Activated naive CD8-positive, alpha-beta T cell treated with anti-CD3 and anti-CD28 coated beads, Interleukin-2, amount 50 U/mL, for 24 hours (primary cell): Measurements from ENCODE around the gene PCNT.
"Not testable (repeated sequence)": the region's sequence is repeated elsewhere in the genome, so short reads cannot be mapped to it uniquely, and the experiment has no call there.

Experiments
- ATAC-seq: fragments of 150-1000 bp; cut with Tn5 transposase; one replicate; pipeline ENCODE4 v1.10.0; 2021
- DNase-seq: peaks from one replicate; pipeline ENCODE4 v3.0.0; 2021
- H3K27ac Mint-ChIP-seq: one replicate; pipeline ENCODE4 v1.8.0; 2021; ENCODE audit warnings: mild to moderate bottlenecking, mixed read lengths
- H3K27me3 Mint-ChIP-seq: one replicate; pipeline ENCODE4 v1.8.0; 2021; ENCODE audit warnings: mixed read lengths
- H3K36me3 Mint-ChIP-seq: one replicate; pipeline ENCODE4 v1.8.0; 2021; ENCODE audit warnings: low read depth, mixed read lengths
- H3K4me1 Mint-ChIP-seq: one replicate; pipeline ENCODE4 v1.8.0; 2021; ENCODE audit warnings: mixed read lengths
- H3K4me3 Mint-ChIP-seq: one replicate; pipeline ENCODE4 v1.8.0; 2021; ENCODE audit warnings: mild to moderate bottlenecking, moderate library complexity, mixed read lengths
- H3K9me3 Mint-ChIP-seq: one replicate; pipeline ENCODE4 v1.8.0; 2021; ENCODE audit warnings: mixed read lengths

Gene PCNT

GRCh38 chr21:46448855-46449254 lies 124.9 kb downstream of the PCNT start:
- H3K4me1 Mint-ChIP-seq, H3K27me3 Mint-ChIP-seq, ATAC-seq, H3K27ac Mint-ChIP-seq, DNase-seq, H3K4me3 Mint-ChIP-seq: not testable (repeated sequence)
- Mint-ChIP-seq H3K9me3 (peaks cover 15% of the 10 kb centered on the region), H3K36me3 (peaks cover 45% of the 10 kb centered on the region)

- no peaks in the 10 kb centered on the region for H3K27me3 Mint-ChIP-seq
- no peak overlapping the region for H3K27ac Mint-ChIP-seq
These were observed 128.8 kb downstream of the PCNT start for GRCh38 chr21:46452710-46453109.

GRCh38 chr21:46454142-46454541 lies 130.2 kb downstream of the PCNT start:
- no peak overlapping the region for H3K27ac Mint-ChIP-seq

More at GRCh38 chr21:46452710-46453109, 128.8 kb downstream of the PCNT start:
- no peak for DNase-seq
- H3K4me1 Mint-ChIP-seq: peaks cover 30% of the 10 kb centered on the region
- H3K9me3 Mint-ChIP-seq: peaks cover 12% of the 10 kb centered on the region
- no peak overlapping the region for H3K4me3 Mint-ChIP-seq
- H3K36me3 Mint-ChIP-seq: peaks cover 54% of the 10 kb centered on the region
- ATAC-seq: no peak

GRCh38 chr21:46454634-46455390 lies 130.9 kb downstream of the PCNT start:
- ATAC-seq (no peak), DNase-seq (no peak)
- Mint-ChIP-seq H3K27me3 (no peaks in the 10 kb centered on the region), H3K27ac (no peak overlapping the region), H3K36me3 (peaks cover 40% of the 10 kb centered on the region), H3K4me3 (no peak overlapping the region), H3K4me1 (peaks cover 33% of the 10 kb centered on the region), H3K9me3 (peaks cover 3% of the 10 kb centered on the region)

More at GRCh38 chr21:46454142-46454541, 130.2 kb downstream of the PCNT start:
- ATAC-seq (no peak), DNase-seq (no peak)
- peaks cover 31% of the 10 kb centered on the region for H3K4me1 Mint-ChIP-seq
- peaks cover 45% of the 10 kb centered on the region for H3K36me3 Mint-ChIP-seq
- H3K4me3 Mint-ChIP-seq: no peak overlapping the region
- peaks cover 7% of the 10 kb centered on the region for H3K9me3 Mint-ChIP-seq
- no peaks in the 10 kb centered on the region for H3K27me3 Mint-ChIP-seq

GRCh38 chr21:46455575-46456385 lies 131.8 kb downstream of the PCNT start:
- Mint-ChIP-seq H3K27ac (no peak overlapping the region), H3K4me1 (peaks cover 40% of the 10 kb centered on the region), H3K4me3 (peak overlapping the region; percentile 84), H3K36me3 (peaks cover 31% of the 10 kb centered on the region), H3K9me3 (no peaks in the 10 kb centered on the region), H3K27me3 (no peaks in the 10 kb centered on the region)
- DNase-seq (no peak), ATAC-seq (no peak)

GRCh38 chr21:46456750-46457149 lies 132.8 kb downstream of the PCNT start:
- ATAC-seq (no peak), DNase-seq (no peak)
- Mint-ChIP-seq H3K27ac (peak overlapping the region; percentile 46), H3K4me1 (peaks cover 44% of the 10 kb centered on the region), H3K36me3 (peaks cover 28% of the 10 kb centered on the region), H3K4me3 (peak overlapping the region; percentile 84), H3K27me3 (no peaks in the 10 kb centered on the region), H3K9me3 (no peaks in the 10 kb centered on the region)

- H3K36me3 Mint-ChIP-seq: peaks cover 30% of the 10 kb centered on the region
- H3K4me3 Mint-ChIP-seq: peak overlapping the region; percentile 84
- H3K27me3 Mint-ChIP-seq: no peaks in the 10 kb centered on the region
- DNase-seq (peak; percentile 46), ATAC-seq (peak; percentile 20)
- H3K27ac Mint-ChIP-seq: peak overlapping the region; percentile 91
- no peaks in the 10 kb centered on the region for H3K9me3 Mint-ChIP-seq
- H3K4me1 Mint-ChIP-seq: peaks cover 50% of the 10 kb centered on the region
These were observed 133.9 kb downstream of the PCNT start for GRCh38 chr21:46457801-46458314.

- H3K4me1 Mint-ChIP-seq: peaks cover 48% of the 10 kb centered on the region
- peak; percentile 91 for DNase-seq
- H3K27ac Mint-ChIP-seq: peak within 1 kb of the TSS; percentile 91
These were observed 134.5 kb downstream of the PCNT start, which contains the start of gene DIP2A for GRCh38 chr21:46458315-46459023. Gene DIP2A (plus strand): TSS chr21:46458891. CDS start chr21:46459132, 241 bp downstream.

GRCh38 chr21:46459024-46459355 lies 135.0 kb downstream of the PCNT start:
- Mint-ChIP-seq H3K27ac (no peak overlapping the region), H3K4me1 (peaks cover 47% of the 10 kb centered on the region), H3K36me3 (peaks cover 31% of the 10 kb centered on the region), H3K4me3 (peak overlapping the region; percentile 84), H3K9me3 (no peaks in the 10 kb centered on the region), H3K27me3 (no peaks in the 10 kb centered on the region)
- DNase-seq (no peak), ATAC-seq (no peak)

More at GRCh38 chr21:46458315-46459023, 134.5 kb downstream of the PCNT start, which contains the start of gene DIP2A:
- H3K36me3 Mint-ChIP-seq: peaks cover 31% of the 10 kb centered on the region
- no peaks in the 10 kb centered on the region for H3K9me3 Mint-ChIP-seq
- peak; percentile 98 for ATAC-seq
- H3K27me3 Mint-ChIP-seq: no peaks in the 10 kb centered on the region
- peak within 1 kb of the TSS; percentile 84 for H3K4me3 Mint-ChIP-seq

- no peak for DNase-seq
- peak overlapping the region; percentile 84 for H3K4me3 Mint-ChIP-seq
- peaks cover 34% of the 10 kb centered on the region for H3K36me3 Mint-ChIP-seq
- H3K27ac Mint-ChIP-seq: peak overlapping the region; percentile 74
- ATAC-seq: no peak
- H3K4me1 Mint-ChIP-seq: peaks cover 47% of the 10 kb centered on the region
- no peaks in the 10 kb centered on the region for H3K9me3 Mint-ChIP-seq
- H3K27me3 Mint-ChIP-seq: no peaks in the 10 kb centered on the region
These were observed 135.6 kb downstream of the PCNT start for GRCh38 chr21:46459356-46460112.

- H3K4me1 Mint-ChIP-seq: peaks cover 35% of the 10 kb centered on the region
- ATAC-seq (no peak), DNase-seq (no peak)
- peaks cover 19% of the 10 kb centered on the region for H3K36me3 Mint-ChIP-seq
- H3K27ac Mint-ChIP-seq: no peak overlapping the region
- no peak overlapping the region for H3K4me3 Mint-ChIP-seq
- no peaks in the 10 kb centered on the region for H3K27me3 Mint-ChIP-seq
- no peaks in the 10 kb centered on the region for H3K9me3 Mint-ChIP-seq
These were observed 138.0 kb downstream of the PCNT start for GRCh38 chr21:46461909-46462308.

GRCh38 chr21:46465153-46465552 lies 141.2 kb downstream of the PCNT start:
- not testable (repeated sequence) for H3K9me3 Mint-ChIP-seq, H3K27ac Mint-ChIP-seq, ATAC-seq, H3K27me3 Mint-ChIP-seq, DNase-seq, H3K4me3 Mint-ChIP-seq
- H3K36me3 Mint-ChIP-seq: peaks cover 20% of the 10 kb centered on the region
- peaks cover 36% of the 10 kb centered on the region for H3K4me1 Mint-ChIP-seq

GRCh38 chr21:46465651-46466050 lies 141.7 kb downstream of the PCNT start:
- no peak for DNase-seq
- no peak for ATAC-seq
- H3K27me3 Mint-ChIP-seq: no peaks in the 10 kb centered on the region
- peaks cover 20% of the 10 kb centered on the region for H3K36me3 Mint-ChIP-seq
- no peaks in the 10 kb centered on the region for H3K9me3 Mint-ChIP-seq
- no peak overlapping the region for H3K27ac Mint-ChIP-seq
- no peak overlapping the region for H3K4me3 Mint-ChIP-seq
- H3K4me1 Mint-ChIP-seq: peaks cover 32% of the 10 kb centered on the region
